PC-3 (cell line): ENCODE measurements around the gene SHISA8.

Experiments used
- CTCF ChIP-seq: fragments of 300-600 bp; sonication (generic); conservative IDR thresholded peaks from 2 replicates; pipeline ENCODE4 v1.5.1; 2017; ENCODE audit warnings: antibody characterized with exemption, low read depth, mild to moderate bottlenecking, low read length
- EZH2 ChIP-seq: fragments of 300-600 bp; sonication (generic); IDR thresholded peaks from one replicate; pipeline ENCODE4 v1.6.1; 2017; ENCODE audit warnings: antibody characterized with exemption, mild to moderate bottlenecking, low read length; ENCODE audit not compliant: unreplicated experiment
- EZH2phosphoT487 ChIP-seq: fragments of 300-600 bp; sonication (generic); IDR thresholded peaks from 2 replicates; pipeline ENCODE4 v1.6.1; 2018; ENCODE audit warnings: mild to moderate bottlenecking, antibody characterized with exemption, low read length, borderline replicate concordance

- TF ChIP-seq EZH2phosphoT487 (no peak), CTCF (no peak), EZH2 (no peak)
These were observed 4.5 kb downstream of the SHISA8 start for GRCh38 chr22:41910050-41911000.
